TTC549 (cell line): Measurements from ENCODE around the gene CRACDL.
A peak's percentile ranks its signal among the peaks of the same experiment; 100 is the strongest.

Experiments
- FAIRE-seq: peaks from 2 replicates; lab custom pipeline; 2012; peaks lifted over from hg19 to GRCh38; lab: Jason Lieb, UNC

Gene CRACDL

DNA sequence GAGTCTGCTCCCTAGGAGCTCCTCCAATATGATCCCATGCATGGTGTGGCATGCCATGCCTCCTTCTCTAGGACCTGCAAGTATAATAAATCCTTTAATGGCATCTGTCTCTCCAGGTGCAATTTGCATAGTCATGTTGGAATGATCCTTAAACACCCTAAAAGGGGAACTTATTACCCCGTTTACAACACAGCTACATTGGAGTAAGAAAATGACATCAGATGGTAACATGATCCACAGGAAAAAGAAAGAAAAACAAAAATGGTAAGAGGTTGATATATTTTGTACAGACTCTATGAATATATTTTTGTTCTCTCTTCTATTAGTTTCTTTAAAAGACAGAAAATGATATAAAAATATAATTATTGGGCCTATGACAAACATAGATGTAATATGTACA, 79.0 kb downstream of the CRACDL start:
- no peak for FAIRE-seq

- FAIRE-seq = no peak
These were observed 81.3 kb downstream of the CRACDL start for GRCh38 chr2:98854682-98855081.

DNA sequence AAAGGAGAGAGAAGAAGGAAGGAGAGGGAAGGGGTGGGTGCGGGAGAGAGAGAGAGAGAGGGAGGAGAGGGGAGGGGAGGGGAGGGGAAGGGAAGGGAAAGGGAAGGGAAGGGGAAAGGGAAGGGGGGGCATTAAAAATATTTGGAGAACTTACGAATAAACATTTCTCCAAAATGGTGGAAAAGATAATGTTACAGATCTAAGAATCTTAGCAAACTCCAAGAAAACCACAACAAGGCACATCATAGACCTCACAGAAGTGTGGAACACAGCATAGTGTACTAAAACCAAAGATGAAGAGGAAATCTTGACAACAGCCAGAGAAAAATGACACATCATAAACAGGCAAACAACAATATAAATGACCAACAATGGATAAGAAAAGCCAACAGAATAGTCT, 83.1 kb downstream of the CRACDL start:
- no peak for FAIRE-seq

DNA sequence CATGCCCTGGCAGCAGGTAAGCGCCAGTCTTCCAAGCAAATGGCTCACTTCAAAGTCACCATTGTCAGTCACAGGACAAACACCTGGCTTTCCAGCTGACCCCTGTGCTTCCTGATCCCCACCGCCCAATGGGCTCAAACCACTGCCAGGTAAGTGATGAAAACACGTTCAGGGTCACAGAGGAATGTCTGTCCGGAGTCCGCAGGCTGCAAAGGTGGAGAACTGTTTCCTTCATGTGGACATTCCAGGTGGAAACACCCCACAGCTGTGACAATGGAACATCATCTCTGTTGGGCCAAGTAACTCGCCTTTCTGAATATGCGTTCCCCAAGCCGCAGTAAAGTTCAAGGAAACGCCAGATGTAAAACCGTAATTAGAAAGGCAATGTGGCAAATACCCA, 86.0 kb downstream of the CRACDL start:
- no peak for FAIRE-seq

- FAIRE-seq = no peak
These were observed 86.9 kb downstream of the CRACDL start for GRCh38 chr2:98849113-98849512.

DNA sequence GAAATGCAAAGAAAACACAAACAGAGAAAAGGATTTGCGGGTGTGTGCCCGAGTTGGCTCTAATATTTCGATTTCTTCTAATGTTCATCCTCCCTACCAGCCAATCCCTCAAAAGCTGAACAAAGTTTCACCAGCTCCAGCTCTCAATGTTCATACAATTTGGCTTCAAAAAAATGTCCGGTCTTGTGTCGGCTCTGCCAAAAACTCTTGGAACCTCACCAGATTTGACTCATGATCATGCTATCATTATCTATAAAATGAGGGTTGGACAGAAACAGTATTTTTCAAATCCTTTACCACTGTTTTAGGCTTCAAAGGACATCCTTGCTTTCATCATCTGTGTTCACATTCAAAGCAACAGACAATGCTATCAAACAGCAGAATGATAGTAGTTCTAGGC, 88.2 kb downstream of the CRACDL start:
- FAIRE-seq = no peak

GRCh38 chr2:98846041-98846440, 90.0 kb downstream of the CRACDL start:
- FAIRE-seq = no peak

GRCh38 chr2:98842136-98842535, 93.9 kb downstream of the CRACDL start:
- FAIRE-seq = peak; percentile 86

GRCh38 chr2:98839292-98839691, 96.7 kb downstream of the CRACDL start:
- FAIRE-seq = no peak

GRCh38 chr2:98835831-98836385, 100.1 kb downstream of the CRACDL start:
- no peak for FAIRE-seq

GRCh38 chr2:98833917-98834263, 102.1 kb downstream of the CRACDL start:
- no peak for FAIRE-seq

DNA sequence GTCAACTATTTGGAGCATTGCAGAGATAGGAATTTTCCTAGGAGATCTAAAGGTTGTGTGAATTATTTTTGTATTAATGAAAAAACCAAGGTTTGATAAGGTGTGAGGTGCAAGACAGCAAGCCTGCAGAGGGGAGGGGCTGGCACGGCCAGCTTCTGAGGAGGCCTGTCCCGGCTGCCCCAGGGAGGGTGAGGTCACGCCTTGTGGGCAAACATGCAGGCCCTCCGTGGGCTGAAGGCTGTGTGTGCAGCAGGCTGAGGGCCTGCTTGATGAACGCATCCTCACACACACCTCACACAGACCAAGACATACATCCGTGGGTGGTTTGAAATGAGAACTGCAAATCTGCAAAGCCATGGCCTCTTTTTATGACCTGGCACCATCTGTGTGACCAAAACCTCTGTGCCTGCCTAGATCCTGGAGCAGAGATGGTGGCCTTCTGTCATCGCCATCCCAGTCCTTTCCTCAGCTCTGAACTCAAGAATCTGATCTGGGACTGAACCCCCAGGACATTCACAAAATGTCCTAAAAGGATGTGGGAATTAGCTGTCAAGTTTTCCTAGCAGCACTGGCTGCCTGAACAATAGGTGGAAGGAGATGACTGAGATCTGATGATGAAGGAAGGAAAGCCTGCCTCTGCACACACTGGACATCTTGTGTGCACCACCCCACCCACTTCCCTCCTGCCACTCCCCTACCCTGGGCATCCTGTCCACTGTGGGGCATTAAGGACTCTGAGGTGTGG, 102.7 kb downstream of the CRACDL start:
- FAIRE-seq = no peak

DNA sequence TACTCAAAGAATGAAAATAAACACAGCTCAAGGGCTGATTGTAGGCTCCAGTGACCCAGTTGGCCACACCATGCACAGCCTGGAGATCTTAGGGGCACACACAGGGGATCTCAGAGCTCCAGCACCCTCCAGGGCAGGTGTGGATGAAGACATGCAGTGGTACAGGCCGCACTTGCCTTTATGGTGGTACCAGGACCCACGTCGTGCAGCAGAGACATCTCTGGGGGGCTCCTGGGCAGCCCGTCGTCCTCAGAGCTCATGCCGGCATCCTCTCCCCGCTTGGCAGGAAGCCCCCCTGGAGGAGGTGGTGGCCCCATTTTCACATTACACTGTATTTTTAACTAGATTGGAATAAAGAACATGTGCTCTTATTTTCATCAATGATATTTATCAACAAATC, 103.9 kb downstream of the CRACDL start:
- no peak for FAIRE-seq

GRCh38 chr2:98830571-98831145, 105.4 kb downstream of the CRACDL start:
- no peak for FAIRE-seq

GRCh38 chr2:98829581-98830270, 106.3 kb downstream of the CRACDL start:
- no peak for FAIRE-seq

DNA sequence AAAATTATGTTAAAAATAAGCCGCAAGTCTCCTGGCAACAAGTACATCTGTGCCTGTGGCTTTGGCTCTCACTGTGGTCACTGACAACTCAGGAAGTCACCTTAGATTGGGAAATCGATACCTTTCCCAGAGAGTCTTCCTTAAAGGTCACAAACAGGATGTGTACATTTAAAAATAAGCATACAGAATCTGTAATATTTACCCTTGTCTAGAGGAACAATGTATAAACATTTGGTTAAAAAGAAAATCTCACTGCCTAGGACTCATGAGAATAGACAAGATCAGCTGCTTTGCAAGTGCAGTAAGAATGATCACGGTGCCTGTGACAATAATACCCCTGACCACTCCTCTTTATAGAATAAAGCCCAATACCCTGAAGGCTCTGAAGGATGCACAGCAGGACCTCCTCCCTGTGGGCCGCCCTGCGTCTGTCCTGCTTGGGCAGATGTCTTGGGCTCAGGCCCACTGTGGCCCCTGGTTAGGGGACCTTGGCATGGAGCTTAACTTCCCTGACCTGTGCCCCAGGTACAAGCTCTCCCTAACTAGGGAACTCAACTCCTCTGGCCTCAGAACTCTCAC, 107.1 kb downstream of the CRACDL start:
- no peak for FAIRE-seq

DNA sequence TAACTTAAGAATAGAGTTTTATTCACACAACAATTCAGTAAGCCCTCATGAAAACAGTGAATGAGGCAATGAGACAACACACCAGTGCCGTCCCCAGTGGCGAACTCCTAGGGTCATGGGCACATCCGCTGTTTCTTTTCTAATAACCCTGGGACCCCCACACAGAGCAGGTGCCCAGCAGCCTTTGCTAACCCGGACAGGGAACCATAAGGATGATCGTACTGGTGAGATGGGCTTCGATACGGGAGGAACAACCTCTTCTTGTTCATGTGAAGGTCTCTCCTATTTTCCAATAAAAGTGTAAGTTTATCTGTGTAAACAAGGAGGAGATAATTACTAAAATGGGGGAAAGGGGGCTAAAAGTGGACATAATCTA, 107.7 kb downstream of the CRACDL start:
- no peak for FAIRE-seq

- no peak for FAIRE-seq
These were observed 108.2 kb downstream of the CRACDL start for GRCh38 chr2:98827625-98828368.

DNA sequence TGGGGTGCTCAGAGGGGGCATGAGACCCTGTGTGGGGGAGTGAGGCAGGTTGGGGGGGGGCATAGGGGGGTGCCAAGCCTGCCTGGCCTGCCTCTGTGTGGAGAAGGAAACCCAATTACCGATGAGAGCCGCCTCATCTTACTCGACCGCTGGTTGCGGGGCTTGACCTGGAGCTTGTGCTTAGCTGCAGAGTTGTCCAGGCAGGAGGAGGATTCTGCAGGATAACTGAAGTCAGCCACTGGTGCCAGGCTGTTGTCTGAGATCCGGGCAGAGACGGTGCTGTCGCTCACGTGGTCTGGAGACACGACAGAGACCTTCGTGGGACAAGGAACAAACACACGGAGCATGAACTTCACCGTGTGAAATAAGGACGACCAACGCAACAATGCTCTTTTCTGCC, 109.2 kb downstream of the CRACDL start:
- FAIRE-seq = no peak

DNA sequence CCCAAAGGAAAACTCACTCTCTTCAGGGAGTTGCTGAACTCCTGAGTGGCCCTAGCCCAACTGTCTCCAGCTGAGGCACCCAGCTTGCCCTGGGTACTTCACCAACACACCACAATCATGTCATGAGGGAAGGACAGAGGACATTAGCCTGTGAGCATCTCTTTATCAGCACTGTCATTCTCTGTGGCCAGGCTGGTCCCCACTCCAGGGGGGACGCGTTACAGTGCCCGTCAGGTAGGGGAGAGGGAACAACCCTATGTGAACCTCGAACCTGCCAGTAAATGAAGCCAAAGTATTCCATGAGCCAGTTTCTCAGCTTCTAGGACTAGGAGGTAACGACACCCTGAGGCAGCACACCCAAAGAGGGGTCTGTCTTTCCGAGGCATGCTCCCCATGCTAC, 110.2 kb downstream of the CRACDL start:
- FAIRE-seq = no peak

GRCh38 chr2:98825404-98825803, 110.6 kb downstream of the CRACDL start:
- no peak for FAIRE-seq

GRCh38 chr2:98825020-98825350, 111.0 kb downstream of the CRACDL start:
- no peak for FAIRE-seq
